Measurements from ENCODE around the gene RNF213.

DNA sequence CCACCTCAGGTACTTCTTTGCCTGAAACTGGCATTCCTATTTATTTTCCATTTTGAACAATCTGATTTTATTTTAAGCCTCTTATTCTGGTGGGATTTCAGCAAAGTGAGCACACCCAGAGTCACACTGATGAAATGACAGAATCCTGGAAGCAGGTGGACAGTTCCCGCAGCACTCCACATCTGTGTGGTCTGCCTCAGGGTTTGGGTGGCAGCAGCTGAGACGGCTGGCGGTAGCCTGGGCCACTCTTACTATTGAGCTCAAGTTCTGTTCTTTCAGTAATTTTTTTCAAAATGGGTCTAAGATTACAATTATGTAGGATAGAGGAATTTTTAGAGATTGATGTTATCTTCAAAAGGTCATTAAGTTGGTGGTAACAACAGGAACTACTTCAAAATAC lies 121.8 kb downstream of the RNF213 start:
- TF ChIP-seq, protein P1, sequence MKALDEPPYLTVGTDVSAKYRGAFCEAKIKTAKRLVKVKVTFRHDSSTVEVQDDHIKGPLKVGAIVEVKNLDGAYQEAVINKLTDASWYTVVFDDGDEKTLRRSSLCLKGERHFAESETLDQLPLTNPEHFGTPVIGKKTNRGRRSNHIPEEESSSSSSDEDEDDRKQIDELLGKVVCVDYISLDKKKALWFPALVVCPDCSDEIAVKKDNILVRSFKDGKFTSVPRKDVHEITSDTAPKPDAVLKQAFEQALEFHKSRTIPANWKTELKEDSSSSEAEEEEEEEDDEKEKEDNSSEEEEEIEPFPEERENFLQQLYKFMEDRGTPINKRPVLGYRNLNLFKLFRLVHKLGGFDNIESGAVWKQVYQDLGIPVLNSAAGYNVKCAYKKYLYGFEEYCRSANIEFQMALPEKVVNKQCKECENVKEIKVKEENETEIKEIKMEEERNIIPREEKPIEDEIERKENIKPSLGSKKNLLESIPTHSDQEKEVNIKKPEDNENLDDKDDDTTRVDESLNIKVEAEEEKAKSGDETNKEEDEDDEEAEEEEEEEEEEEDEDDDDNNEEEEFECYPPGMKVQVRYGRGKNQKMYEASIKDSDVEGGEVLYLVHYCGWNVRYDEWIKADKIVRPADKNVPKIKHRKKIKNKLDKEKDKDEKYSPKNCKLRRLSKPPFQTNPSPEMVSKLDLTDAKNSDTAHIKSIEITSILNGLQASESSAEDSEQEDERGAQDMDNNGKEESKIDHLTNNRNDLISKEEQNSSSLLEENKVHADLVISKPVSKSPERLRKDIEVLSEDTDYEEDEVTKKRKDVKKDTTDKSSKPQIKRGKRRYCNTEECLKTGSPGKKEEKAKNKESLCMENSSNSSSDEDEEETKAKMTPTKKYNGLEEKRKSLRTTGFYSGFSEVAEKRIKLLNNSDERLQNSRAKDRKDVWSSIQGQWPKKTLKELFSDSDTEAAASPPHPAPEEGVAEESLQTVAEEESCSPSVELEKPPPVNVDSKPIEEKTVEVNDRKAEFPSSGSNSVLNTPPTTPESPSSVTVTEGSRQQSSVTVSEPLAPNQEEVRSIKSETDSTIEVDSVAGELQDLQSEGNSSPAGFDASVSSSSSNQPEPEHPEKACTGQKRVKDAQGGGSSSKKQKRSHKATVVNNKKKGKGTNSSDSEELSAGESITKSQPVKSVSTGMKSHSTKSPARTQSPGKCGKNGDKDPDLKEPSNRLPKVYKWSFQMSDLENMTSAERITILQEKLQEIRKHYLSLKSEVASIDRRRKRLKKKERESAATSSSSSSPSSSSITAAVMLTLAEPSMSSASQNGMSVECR (CRISPR knock-in tag; IDR thresholded peaks at IDR 0.05; ENCODE audit: borderline replicate concordance), result no peak
- TF ChIP-seq, protein P2, sequence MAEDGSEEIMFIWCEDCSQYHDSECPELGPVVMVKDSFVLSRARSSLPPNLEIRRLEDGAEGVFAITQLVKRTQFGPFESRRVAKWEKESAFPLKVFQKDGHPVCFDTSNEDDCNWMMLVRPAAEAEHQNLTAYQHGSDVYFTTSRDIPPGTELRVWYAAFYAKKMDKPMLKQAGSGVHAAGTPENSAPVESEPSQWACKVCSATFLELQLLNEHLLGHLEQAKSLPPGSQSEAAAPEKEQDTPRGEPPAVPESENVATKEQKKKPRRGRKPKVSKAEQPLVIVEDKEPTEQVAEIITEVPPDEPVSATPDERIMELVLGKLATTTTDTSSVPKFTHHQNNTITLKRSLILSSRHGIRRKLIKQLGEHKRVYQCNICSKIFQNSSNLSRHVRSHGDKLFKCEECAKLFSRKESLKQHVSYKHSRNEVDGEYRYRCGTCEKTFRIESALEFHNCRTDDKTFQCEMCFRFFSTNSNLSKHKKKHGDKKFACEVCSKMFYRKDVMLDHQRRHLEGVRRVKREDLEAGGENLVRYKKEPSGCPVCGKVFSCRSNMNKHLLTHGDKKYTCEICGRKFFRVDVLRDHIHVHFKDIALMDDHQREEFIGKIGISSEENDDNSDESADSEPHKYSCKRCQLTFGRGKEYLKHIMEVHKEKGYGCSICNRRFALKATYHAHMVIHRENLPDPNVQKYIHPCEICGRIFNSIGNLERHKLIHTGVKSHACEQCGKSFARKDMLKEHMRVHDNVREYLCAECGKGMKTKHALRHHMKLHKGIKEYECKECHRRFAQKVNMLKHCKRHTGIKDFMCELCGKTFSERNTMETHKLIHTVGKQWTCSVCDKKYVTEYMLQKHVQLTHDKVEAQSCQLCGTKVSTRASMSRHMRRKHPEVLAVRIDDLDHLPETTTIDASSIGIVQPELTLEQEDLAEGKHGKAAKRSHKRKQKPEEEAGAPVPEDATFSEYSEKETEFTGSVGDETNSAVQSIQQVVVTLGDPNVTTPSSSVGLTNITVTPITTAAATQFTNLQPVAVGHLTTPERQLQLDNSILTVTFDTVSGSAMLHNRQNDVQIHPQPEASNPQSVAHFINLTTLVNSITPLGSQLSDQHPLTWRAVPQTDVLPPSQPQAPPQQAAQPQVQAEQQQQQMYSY (CRISPR knock-in tag; IDR thresholded peaks at IDR 0.05), result no peak
- TF ChIP-seq, protein P3, sequence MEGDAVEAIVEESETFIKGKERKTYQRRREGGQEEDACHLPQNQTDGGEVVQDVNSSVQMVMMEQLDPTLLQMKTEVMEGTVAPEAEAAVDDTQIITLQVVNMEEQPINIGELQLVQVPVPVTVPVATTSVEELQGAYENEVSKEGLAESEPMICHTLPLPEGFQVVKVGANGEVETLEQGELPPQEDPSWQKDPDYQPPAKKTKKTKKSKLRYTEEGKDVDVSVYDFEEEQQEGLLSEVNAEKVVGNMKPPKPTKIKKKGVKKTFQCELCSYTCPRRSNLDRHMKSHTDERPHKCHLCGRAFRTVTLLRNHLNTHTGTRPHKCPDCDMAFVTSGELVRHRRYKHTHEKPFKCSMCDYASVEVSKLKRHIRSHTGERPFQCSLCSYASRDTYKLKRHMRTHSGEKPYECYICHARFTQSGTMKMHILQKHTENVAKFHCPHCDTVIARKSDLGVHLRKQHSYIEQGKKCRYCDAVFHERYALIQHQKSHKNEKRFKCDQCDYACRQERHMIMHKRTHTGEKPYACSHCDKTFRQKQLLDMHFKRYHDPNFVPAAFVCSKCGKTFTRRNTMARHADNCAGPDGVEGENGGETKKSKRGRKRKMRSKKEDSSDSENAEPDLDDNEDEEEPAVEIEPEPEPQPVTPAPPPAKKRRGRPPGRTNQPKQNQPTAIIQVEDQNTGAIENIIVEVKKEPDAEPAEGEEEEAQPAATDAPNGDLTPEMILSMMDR (IDR thresholded peaks at IDR 0.05), result no peak
- TF ChIP-seq, protein P4, sequence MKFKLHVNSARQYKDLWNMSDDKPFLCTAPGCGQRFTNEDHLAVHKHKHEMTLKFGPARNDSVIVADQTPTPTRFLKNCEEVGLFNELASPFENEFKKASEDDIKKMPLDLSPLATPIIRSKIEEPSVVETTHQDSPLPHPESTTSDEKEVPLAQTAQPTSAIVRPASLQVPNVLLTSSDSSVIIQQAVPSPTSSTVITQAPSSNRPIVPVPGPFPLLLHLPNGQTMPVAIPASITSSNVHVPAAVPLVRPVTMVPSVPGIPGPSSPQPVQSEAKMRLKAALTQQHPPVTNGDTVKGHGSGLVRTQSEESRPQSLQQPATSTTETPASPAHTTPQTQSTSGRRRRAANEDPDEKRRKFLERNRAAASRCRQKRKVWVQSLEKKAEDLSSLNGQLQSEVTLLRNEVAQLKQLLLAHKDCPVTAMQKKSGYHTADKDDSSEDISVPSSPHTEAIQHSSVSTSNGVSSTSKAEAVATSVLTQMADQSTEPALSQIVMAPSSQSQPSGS (CRISPR knock-in tag; IDR thresholded peaks at IDR 0.05; ENCODE audit: borderline replicate concordance, low read depth), result no peak
- TF ChIP-seq ETV6 (CRISPR knock-in tag; IDR thresholded peaks at IDR 0.05), result no peak
- TF ChIP-seq, protein P5, sequence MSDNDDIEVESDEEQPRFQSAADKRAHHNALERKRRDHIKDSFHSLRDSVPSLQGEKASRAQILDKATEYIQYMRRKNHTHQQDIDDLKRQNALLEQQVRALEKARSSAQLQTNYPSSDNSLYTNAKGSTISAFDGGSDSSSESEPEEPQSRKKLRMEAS (CRISPR knock-in tag; IDR thresholded peaks at IDR 0.05), result no peak
- TF ChIP-seq, protein P6, sequence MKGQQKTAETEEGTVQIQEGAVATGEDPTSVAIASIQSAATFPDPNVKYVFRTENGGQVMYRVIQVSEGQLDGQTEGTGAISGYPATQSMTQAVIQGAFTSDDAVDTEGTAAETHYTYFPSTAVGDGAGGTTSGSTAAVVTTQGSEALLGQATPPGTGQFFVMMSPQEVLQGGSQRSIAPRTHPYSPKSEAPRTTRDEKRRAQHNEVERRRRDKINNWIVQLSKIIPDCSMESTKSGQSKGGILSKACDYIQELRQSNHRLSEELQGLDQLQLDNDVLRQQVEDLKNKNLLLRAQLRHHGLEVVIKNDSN (CRISPR knock-in tag; IDR thresholded peaks at IDR 0.05), result no peak
- TF ChIP-seq TEAD4 (CRISPR knock-in tag; IDR thresholded peaks at IDR 0.05), result no peak
- no peak for TF ChIP-seq EMX1 (CRISPR knock-in tag; IDR thresholded peaks at IDR 0.05)
- TF ChIP-seq, protein P7, sequence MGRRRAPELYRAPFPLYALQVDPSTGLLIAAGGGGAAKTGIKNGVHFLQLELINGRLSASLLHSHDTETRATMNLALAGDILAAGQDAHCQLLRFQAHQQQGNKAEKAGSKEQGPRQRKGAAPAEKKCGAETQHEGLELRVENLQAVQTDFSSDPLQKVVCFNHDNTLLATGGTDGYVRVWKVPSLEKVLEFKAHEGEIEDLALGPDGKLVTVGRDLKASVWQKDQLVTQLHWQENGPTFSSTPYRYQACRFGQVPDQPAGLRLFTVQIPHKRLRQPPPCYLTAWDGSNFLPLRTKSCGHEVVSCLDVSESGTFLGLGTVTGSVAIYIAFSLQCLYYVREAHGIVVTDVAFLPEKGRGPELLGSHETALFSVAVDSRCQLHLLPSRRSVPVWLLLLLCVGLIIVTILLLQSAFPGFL (CRISPR knock-in tag; IDR thresholded peaks at IDR 0.05; ENCODE audit: borderline replicate concordance), result no peak
- no peak for TF ChIP-seq ZNF263 (CRISPR knock-in tag; IDR thresholded peaks at IDR 0.05; ENCODE audit: low read depth)

Measured in WTC11 (cell line).